MG63 (cell line): ENCODE results near the gene FAM193B. TPM values are rescaled to one million over a fixed set of nuclear protein-coding genes. Genes with fewer than 3 reads are reported as not detected.

Source experiments
- DNase-seq: peaks from one replicate; pipeline ENCODE4 v3.0.0-alpha.2; 2020
- H3K27me3 ChIP-seq: fragments of 250-450 bp; sonication (Bioruptor Pico); 2 replicates; pipeline ENCODE4 v1.5.1; 2020; ENCODE audit warnings: mild to moderate bottlenecking, moderate library complexity
- H3K36me3 ChIP-seq: fragments of 250-450 bp; sonication (Bioruptor Pico); 2 replicates; pipeline ENCODE4 v1.5.1; 2020; ENCODE audit warnings: mild to moderate bottlenecking, moderate library complexity
- H3K4me3 ChIP-seq: fragments of 250-450 bp; sonication (Bioruptor Pico); 2 replicates; pipeline ENCODE4 v1.5.1; 2020; ENCODE audit warnings: mild to moderate bottlenecking, moderate library complexity
- H3K9me3 ChIP-seq: fragments of 250-450 bp; sonication (Bioruptor Pico); 2 replicates; pipeline ENCODE4 v1.5.1; 2020; ENCODE audit warnings: mild to moderate bottlenecking, moderate library complexity
- total RNA-seq: library from RNA; depleted of rRNA; stranded (reverse); fragments of >200 nt; shearing (Covaris generic); gene quantifications from 2 replicates; pipeline ENCODE4 v1.2.3, GENCODE V29; 2014; ENCODE audit warnings: low replicate concordance

FAM193B gene
- total RNA-seq, 1 experiment from 2014 or later, result 22.3 TPM

DNA sequence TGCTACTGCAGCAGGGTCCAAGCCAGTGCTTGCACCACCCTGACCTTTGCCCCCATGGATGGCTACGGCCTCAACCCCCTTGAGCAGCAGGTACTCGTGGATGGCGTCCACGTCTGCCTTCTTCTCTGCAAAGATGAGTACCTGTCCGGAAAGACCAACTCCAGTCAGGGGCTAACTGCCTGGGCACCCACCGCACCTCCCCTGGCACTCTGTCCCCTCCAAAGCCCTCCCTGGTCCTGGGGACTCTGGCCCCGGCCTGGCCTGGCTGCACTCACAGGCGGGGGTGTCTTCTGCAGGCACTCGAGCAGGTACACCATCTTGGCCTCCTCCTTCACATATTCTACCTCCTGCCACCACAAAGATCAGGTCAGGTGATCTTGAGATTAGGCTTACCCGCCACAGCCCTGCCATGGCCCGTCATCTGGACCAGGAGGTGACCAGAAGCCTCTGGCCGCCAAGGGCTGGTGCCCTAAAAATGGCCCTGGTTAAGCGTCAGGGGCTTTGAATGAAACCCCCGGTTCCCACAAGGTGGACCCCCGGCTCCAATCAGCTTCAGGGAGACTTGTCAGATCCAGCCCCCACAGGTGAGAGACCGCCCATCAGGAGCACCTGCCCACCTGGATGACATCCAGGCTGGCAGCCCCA, 41.5 kb downstream of the FAM193B start:
- Histone ChIP-seq H3K9me3 (no peaks in the 10 kb centered on the region), H3K4me3 (no peak overlapping the region), H3K27me3 (no peaks in the 10 kb centered on the region), H3K36me3 (peaks cover 69% of the 10 kb centered on the region)
- no peak for DNase-seq

DNA sequence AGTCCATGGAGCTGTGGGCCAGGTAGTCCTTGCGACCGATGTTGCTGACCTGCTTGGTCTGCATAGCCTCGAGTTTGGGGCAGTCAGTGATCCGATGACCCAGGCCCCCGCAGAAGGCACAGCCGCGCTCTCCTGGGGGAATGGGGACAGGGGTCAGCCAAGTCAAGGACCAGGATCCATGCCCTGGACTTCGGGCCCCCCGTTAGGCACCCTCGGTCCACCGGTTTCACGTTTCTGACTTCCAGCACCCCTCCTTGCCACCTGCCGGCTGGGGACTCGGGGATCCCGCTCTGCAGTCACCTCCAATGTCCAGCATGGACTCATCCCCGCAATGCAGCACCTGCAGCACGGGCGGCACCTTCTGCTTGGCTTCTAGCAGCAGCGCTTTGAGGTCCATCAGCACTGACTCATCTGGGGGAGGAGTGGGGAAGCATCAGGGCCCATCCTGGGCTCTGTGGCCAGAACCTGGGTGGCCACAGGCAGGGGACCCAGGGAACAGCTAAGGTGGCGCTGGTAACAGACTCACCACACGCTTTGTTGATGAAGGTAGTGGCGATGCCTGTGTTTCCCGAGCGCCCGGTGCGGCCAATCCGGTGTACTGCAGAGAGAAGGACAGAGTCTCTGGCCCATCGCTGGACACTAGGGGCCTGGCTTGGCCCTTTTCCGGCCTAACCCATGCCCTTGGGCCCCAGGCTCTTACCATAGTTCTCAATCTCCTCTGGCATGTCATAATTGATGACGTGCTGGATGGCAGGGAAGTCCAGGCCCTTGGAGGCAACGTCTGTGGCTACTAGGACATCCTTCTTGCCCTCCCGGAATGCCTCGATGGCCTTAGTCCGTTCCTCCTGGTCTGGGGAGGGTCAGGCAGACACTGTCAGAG, 42.3 kb downstream of the FAM193B start:
- Histone ChIP-seq H3K36me3 (peaks cover 69% of the 10 kb centered on the region), H3K27me3 (no peaks in the 10 kb centered on the region), H3K9me3 (no peaks in the 10 kb centered on the region), H3K4me3 (no peak overlapping the region)
- no peak for DNase-seq

DNA sequence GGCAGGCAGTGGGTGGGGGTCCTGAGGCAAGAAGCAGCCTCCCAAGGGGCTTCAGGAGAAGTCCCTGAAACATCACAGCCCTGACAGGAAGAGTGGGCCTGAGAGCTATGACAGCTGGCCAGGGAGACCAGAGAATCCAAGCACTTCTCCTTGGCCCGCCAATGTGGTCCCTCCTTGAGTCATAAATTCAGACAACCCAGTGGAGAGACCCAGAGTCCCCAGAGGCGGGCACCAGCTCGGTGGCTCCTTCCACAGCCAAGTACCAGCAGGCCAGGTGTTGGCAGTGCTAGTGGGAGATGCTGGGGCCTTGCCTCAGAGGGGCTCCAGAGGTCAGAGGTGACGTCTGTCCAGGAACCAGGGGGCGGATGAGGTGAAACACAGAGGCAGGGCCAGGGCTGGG, 43.2 kb downstream of the FAM193B start:
- H3K27me3 ChIP-seq, result no peaks in the 10 kb centered on the region
- H3K4me3 ChIP-seq, result no peak overlapping the region
- no peak for DNase-seq
- peaks cover 69% of the 10 kb centered on the region for H3K36me3 ChIP-seq
- no peaks in the 10 kb centered on the region for H3K9me3 ChIP-seq

DNA sequence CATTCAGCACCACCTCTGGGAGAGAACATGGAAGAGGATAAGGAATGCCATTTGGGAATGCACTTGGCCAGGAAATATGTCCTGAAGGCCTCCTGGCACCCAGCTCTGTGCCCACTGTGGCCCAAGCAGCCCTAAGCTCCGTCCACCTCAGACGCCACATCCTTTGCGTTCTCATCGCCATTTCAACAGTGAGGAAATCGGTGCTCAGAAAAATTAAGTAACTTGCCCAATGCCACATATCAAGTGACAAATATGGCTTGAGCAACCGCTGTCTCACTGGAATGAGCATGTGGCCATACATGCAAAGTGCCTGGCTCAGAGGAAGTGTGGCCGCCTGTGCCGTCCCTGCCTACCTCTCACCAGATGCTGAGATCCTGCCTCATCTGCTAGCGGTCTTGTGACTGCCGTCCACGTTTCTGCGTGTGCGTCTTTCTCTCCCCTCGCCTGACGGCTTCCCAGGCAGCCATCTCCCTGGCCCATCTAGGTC, 43.8 kb downstream of the FAM193B start:
- H3K9me3 ChIP-seq, result no peaks in the 10 kb centered on the region
- H3K27me3 ChIP-seq, result no peaks in the 10 kb centered on the region
- no peak for DNase-seq
- H3K36me3 ChIP-seq, result peaks cover 66% of the 10 kb centered on the region
- H3K4me3 ChIP-seq, result no peak overlapping the region

DNA sequence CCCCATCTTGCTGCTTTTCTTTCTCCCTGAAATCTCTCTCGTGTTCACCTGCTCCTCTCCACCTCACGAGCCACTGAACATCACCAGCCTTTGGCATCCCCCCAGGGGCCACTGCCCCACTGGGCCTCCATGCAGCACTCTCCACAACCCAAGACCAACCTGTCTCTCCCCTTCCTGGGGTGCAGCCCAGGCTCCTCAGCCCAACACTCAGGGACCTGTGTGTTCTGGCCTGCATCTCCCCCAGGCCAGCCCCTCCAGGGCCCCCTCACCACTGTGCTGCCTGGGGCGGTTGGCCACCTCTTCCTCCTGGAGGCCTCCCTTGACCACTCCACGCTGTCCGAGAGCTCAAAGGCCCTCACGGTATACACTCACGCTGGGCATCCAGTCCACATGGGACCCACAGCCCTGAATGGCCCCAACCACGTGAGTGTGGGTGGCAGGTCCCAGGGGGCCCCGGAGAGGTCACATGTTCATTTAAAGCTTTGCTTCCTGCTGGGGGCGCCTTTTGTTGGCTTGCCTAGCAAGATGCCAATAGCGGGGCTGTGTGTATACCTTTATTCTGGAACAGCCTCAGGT, 44.3 kb downstream of the FAM193B start:
- Histone ChIP-seq H3K9me3 (no peaks in the 10 kb centered on the region), H3K27me3 (no peaks in the 10 kb centered on the region), H3K4me3 (no peak overlapping the region), H3K36me3 (peaks cover 61% of the 10 kb centered on the region)
- DNase-seq, result no peak

DNA sequence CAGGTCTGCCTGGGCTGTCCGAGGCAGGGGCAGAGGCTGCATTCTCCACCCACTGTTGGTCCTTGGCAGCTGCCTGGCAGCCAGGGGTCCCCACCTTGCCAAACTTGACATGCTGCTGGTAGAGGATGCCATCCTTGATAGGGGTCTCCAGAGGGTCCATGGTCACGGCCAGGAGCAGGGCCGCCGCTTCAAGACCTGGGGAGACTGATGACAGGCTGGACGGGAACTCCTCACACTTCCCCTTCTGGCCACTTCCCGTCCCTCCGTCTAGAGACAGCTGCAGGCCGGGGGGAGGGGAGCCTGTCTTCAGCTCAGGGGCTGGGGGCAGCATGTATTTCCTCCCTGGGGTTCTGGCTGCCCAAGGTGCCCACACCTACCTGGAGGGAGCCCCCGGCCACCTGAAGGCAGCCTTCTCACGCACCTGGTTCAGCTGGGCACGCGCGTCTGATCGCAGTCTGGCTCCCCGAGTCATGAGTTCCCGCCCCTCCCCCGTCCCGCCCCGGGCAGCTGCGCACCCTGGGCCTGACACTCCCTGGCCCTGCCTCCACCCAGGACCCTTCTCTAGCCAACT, 44.9 kb downstream of the FAM193B start, which contains the start of gene DOK3:
DOK3 (minus strand) TSS at position 446 of the 571 bp plus-strand sequence; CDS start at position 160, 286 bp downstream.
- Histone ChIP-seq H3K9me3 (no peaks in the 10 kb centered on the region), H3K4me3 (no peak within 1 kb of the TSS), H3K27me3 (no peaks in the 10 kb centered on the region), H3K36me3 (peaks cover 55% of the 10 kb centered on the region)
- DNase-seq, result no peak

DNA sequence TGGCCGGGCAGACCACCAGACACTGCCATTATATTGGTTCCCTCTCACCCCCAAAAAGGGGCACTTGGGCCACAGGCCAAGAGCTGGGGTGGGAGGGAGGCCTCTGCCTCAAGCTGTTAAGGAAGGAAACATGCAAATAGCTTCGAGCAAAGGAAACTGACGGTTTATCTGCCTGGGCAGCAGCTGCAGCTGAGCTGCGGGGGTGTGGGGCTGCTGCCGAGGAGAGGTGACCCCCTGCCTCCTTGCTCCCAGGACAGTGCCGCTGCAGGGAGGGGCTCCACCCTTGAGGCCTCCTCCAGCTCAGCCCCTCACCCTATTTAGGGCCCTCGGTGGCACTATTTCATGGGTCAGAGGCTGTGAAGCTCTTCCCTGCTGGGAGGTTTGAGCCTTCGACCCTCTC, 45.5 kb downstream of the FAM193B start:
- no peaks in the 10 kb centered on the region for H3K9me3 ChIP-seq
- H3K27me3 ChIP-seq, result no peaks in the 10 kb centered on the region
- no peak for DNase-seq
- H3K4me3 ChIP-seq, result no peak overlapping the region
- H3K36me3 ChIP-seq, result peaks cover 49% of the 10 kb centered on the region

DNA sequence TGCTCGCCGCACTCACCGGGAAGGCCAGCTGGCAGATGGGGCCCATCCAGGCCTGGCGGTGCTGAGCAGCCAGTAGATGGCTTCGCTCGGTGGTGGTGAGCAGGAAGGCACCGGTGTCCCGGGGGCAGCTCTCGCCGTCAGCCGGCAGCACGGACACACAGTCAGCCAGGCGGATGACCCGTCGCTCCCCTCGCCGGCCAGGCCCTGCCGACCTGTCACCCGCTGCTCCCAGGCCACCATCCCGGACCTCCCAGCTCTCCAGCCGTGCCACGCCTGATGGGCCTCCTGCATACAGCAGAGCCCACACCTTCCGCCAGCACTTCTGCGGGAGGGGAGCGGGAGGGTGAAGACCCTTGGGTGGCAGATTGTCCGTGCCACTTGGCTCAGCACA, 46.1 kb downstream of the FAM193B start:
- H3K27me3 ChIP-seq, result no peaks in the 10 kb centered on the region
- H3K9me3 ChIP-seq, result no peaks in the 10 kb centered on the region
- DNase-seq, result no peak
- no peak overlapping the region for H3K4me3 ChIP-seq
- peaks cover 42% of the 10 kb centered on the region for H3K36me3 ChIP-seq

DNA sequence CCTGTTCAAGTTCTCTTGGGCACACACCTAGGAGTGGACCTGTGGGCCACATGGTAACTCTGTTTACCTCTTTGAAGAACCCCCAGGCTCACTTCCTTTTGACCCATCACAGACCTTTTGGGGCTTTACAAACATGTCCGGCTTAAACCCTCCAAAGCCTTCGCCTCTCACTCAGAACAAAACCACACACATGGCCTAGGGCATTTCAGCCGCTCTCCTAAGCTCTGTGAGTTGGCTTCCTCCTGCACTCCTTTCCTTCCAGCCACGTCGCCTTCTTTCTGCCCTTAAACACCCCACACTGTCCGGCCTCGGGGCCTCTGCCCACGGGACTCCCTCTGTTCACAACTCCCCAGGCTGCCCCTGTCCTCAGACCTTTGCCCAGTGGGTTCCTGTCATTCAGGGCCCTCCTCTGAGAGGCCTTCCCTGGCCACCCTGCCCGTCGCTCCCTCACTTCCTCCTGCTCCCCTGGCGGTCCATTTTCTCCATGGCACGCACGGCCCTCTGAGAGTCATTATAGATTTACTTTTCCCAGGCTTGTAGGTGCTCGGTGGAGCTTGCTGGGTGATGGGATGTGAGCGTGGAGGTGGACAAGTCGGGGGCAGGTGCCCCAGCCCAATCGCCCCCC, 46.7 kb downstream of the FAM193B start:
- Histone ChIP-seq H3K36me3 (peaks cover 37% of the 10 kb centered on the region), H3K27me3 (no peaks in the 10 kb centered on the region), H3K9me3 (no peaks in the 10 kb centered on the region), H3K4me3 (no peak overlapping the region)
- DNase-seq, result no peak

DNA sequence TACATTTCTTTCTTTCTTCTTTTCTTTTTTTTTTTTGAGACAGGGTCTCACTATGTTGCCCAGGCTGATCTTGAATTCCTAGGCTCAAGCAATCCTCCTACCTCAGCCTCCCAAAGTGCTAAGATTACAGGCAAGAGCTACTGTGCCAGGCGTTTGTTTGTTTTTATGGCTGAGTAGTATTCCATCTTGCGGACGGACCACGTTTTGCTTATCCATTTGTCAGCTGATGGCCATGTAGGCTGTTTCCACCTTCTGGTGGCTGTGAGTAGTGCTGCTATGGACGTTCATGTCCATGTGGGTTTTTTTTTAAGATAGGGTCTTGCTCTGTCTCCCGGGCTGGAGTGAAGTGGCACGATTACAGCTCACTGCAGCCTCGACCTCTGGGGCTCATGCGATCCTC, 47.2 kb downstream of the FAM193B start:
- H3K36me3 ChIP-seq, result peaks cover 32% of the 10 kb centered on the region
- H3K4me3 ChIP-seq, result no peak overlapping the region
- no peaks in the 10 kb centered on the region for H3K27me3 ChIP-seq
- DNase-seq, result no peak
- H3K9me3 ChIP-seq, result no peaks in the 10 kb centered on the region

DNA sequence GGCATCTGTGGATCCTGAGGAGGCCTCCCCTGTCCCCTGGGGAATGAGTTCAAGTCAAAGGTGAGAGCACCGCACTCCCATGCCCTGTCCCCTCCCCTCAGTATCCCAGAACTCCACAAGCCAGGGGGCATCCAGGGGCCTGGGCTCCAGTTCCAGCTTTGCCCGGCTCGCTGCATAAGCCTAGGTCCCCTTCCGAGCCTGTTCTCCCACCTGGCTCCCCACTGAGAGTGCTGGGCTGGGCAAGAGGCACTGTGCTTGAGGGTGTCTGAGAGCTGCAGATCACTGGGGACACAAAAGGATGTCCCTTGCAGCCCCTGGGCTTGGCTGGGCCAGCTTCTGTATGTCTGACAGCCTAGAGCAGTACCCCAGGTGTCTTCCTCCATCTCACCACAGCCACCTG, 49.3 kb downstream of the FAM193B start:
- Histone ChIP-seq H3K36me3 (peaks cover 11% of the 10 kb centered on the region), H3K27me3 (no peaks in the 10 kb centered on the region), H3K4me3 (no peak overlapping the region), H3K9me3 (no peaks in the 10 kb centered on the region)
- DNase-seq, result no peak

DNA sequence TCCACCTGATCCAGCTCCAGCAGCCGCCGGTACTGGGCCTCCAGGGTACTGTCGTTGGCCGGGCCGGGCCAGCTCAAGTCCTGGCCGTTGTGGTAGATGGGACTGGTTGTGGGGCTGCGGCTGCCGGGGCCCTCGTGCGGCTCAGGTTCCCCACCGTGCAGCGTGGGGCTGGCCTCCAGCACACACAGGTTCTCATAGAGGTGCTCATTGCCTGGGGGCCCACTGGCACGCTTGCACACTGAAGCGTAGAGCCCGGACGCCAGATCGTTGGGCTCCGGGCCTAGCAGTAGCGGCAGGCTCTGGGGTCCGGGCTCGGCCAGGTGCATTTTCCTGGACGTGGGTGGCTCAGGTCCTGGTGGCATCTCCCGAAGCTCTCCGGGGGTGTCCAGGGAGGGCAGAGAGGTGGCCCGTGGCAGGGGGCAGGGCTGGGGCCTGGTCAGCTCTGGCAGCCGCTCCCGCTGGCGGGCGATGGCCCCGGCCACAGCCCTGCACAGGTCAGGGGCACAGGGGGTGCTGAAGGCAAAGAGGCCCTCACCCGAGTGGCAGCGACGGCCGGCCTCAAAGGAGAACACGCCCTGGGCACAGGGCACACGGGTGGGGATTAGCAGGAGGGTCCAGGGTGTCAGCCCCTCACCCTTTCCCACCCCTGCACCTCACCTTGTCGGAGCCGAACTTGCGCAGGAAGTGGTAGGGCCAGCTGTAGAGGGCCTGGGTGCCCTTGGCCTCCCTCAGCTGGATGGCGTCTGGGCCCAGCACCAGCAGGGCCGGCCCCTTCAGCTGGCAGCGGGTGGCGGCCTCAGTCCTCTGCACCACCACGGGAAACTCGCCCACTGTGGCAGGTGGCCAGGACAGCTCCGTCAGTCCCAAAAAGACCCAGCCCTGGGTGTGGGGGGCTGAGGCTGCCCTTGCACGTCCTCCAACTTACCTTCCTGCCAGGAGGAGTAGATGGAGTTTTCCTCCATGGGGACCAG, 50.0 kb downstream of the FAM193B start:
- peaks cover 10% of the 10 kb centered on the region for H3K36me3 ChIP-seq

DNA sequence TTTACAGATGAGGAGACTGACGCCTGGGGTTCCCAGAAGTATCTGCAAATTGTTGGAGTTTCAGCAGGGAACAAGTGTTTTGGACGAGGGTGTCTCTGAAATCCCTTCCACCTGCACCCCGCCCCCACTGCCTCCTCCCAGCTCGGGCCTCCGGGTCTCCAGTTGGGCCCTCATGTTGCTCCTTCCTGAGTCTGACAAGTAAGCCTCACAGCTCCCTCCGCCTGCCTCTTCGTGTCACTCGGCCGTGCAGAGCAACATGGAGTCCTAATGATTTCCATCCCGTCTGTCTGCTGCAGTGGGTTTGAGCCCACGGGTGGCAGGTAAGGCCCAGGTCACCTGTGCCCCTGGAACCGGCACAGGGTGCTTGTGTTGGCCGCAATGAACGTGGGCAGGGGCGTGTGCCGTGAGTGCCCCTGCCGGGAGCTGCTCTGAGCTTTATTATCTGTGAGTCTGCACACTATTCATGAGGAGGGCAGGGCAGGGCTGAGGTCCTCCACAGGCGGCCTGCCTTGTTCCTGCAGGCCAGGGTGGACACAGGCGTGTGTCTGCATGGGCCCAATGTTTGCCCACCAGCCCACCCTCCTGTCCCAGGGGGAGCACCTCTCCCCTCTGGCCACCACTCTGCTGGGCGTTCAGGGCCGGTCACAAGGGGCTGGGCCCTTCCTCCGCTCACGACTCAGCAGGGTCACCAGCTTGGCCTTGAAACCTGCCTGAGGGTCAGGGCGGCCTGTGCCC, 50.8 kb downstream of the FAM193B start:
- H3K9me3 ChIP-seq, result no peaks in the 10 kb centered on the region
- no peak for DNase-seq
- peaks cover 2% of the 10 kb centered on the region for H3K36me3 ChIP-seq
- H3K4me3 ChIP-seq, result no peak overlapping the region
- H3K27me3 ChIP-seq, result no peaks in the 10 kb centered on the region

More for the DNA sequence above, 50.0 kb downstream of the FAM193B start:
- Histone ChIP-seq H3K27me3 (no peaks in the 10 kb centered on the region), H3K9me3 (no peaks in the 10 kb centered on the region), H3K4me3 (no peak overlapping the region)
- DNase-seq, result no peak

DNA sequence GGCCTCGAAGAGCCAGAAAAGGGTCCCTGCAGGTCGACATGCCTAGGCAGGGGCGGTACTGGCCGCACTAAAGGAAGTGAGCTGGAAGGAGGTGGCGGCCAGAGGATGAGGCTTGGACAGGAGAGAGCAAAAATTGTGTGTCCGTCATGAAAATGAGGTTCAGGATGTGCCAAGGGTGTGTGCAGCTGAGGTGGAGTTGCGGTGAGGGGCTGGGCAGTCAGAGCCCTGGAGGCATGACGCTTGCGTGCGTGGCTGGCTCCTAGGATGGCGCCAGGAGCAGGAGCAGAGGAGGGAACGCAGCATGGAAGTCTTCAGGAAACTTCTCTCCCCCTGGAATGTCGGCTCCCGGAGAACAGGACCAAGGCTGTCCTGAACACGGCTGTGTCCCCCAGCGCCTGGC, 51.5 kb downstream of the FAM193B start:
- DNase-seq, result no peak

More for the DNA sequence above, 51.5 kb downstream of the FAM193B start:
- H3K4me3 ChIP-seq, result no peak overlapping the region
- no peaks in the 10 kb centered on the region; the same call in none of the 2 replicates for H3K36me3 ChIP-seq
- no peaks in the 10 kb centered on the region for H3K27me3 ChIP-seq
- no peaks in the 10 kb centered on the region for H3K9me3 ChIP-seq
